ENCODE measurements around the gene SUPT20H.

DNA sequence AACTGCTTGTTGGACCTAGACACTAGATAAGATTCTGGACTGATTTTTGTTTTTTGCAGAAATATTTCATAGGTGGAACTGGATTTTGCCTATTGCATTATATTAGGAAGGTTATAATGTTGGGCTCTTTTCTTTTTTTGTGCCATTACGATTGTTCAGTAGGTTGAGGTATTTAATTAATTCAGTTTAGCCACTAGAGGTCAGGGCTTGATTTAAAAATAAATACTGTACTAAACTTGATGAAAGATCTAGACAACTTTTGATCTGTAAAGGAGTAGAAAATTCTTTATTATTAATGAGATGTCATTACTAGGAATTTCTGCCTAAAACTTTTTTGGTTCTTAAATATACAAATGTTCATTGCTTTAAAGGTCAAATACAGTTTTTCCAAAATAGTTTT, 15.2 kb upstream of the SUPT20H start:
- TF ChIP-seq CTCF (IDR thresholded peaks at IDR 0.05; ENCODE audit: insufficient read depth, low read length, poor library complexity, severe bottlenecking) (peak; percentile 44), EZH2phosphoT487 (conservative IDR thresholded peaks at IDR 0.05; ENCODE audit: low read length) (no peak)
